Measurements from ENCODE around the gene SPATA6.

DNA sequence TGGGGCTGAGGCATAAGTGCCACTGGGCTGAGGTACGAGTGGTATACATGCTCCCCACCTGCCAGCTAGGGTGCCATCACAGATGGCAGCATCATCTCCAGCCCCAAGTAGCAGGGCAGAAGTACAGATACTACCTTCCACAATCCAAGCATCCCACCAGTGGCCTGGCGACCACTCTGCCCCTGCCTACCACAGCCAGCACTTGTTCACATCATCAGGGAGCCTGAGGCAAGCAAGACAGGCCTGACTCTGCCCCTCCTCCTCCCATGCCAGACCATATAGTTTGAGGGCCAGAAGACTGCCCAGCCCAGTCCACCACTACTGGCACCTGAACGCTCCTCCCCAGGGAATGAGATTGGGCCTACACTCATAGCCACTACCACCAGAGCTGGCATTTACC is 84.6 kb downstream of the SPATA6 start:
- TF ChIP-seq CTCF (IDR thresholded peaks at IDR 0.05; ENCODE audit: extremely low read depth in 1 of 2, insufficient read depth in 1 of 2, low read depth in 1 of 2, low read length in 2 of 2) (no peak), POLR2A (IDR thresholded peaks at IDR 0.05; ENCODE audit: low read depth, low read length) (no peak), FOS (IDR thresholded peaks at IDR 0.05; ENCODE audit: borderline replicate concordance, insufficient read depth, low read length) (no peak), JUN (IDR thresholded peaks at IDR 0.05; ENCODE audit: borderline replicate concordance, insufficient read depth, insufficient read length, low read depth) (no peak)
